ENCODE measurements around the gene FOXJ1. TPM values are rescaled to one million over a fixed set of nuclear protein-coding genes. Genes with fewer than 3 reads are reported as not detected.

FOXJ1 gene
- total RNA-seq, 1 experiment from 2014 or later, result 0.26 TPM

DNA sequence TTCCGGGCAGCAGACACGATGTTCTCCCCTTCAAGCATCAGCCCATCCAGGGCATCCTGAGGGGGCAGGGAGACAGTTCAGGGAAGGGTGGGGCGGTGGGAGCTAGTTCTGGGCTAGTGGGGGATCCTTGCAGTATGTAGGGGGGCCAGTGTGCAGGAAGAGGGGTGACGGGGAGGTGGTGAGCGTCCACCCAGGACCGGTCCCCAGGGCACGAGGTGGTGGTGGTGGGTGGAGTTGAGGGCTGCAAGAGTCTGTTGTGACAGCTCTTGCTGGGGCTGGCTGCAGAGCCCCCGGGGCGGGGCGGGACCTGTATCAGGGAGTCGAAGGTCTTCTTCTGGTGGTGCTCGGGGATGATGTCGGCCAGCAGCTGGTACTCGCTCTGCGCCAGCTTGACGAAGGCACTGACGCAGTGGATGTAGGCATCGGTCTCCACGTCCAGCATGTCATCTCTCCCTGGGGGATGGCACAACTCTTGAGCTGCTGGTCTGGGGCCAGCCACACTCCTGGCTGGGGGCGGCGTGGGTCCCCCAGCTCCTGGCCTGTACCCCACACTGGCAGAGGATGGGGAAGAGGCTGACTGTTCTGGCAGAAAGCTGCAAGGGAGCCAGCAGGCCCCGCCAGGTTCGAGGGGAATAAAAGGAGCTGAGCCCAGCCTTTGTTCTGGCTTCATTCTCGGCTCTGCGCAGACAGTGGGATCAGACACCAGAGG, 52.0 kb downstream of the FOXJ1 start:
- H3K36me3 ChIP-seq (ENCODE audit: low read depth, low read length), result peaks cover 66% of the 10 kb centered on the region
- POLR2A ChIA-PET (ENCODE audit: unreplicated experiment), result no interaction called here
- H3K9me3 ChIP-seq (ENCODE audit: low read length), result no peaks in the 10 kb centered on the region
- no TSS peak for BruUV-seq (replicated peaks)
- no peaks in the 10 kb centered on the region for H3K27me3 ChIP-seq (ENCODE audit: low read length)
- H3K4me2 ChIP-seq (ENCODE audit: low read length), result no peak overlapping the region
- intact Hi-C loops (cut with micrococcal nuclease), result no loop called here
- no peaks in the 10 kb centered on the region for H3K9me2 ChIP-seq (replicated peaks; ENCODE audit: low read length)
- H3F3A ChIP-seq (ENCODE audit: low read length, unreplicated experiment), result no peaks in the 10 kb centered on the region
- TF ChIP-seq EZH2 (IDR thresholded peaks at IDR 0.05; ENCODE audit: low read length, unreplicated experiment) (no peak), EZH2phosphoT487 (IDR thresholded peaks at IDR 0.05; ENCODE audit: borderline replicate concordance, low read length) (no peak)
- TF ChIP-seq, protein P1, sequence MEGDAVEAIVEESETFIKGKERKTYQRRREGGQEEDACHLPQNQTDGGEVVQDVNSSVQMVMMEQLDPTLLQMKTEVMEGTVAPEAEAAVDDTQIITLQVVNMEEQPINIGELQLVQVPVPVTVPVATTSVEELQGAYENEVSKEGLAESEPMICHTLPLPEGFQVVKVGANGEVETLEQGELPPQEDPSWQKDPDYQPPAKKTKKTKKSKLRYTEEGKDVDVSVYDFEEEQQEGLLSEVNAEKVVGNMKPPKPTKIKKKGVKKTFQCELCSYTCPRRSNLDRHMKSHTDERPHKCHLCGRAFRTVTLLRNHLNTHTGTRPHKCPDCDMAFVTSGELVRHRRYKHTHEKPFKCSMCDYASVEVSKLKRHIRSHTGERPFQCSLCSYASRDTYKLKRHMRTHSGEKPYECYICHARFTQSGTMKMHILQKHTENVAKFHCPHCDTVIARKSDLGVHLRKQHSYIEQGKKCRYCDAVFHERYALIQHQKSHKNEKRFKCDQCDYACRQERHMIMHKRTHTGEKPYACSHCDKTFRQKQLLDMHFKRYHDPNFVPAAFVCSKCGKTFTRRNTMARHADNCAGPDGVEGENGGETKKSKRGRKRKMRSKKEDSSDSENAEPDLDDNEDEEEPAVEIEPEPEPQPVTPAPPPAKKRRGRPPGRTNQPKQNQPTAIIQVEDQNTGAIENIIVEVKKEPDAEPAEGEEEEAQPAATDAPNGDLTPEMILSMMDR (conservative IDR thresholded peaks at IDR 0.05; ENCODE audit: low read depth, low read length), result no peak
- no peaks in the 10 kb centered on the region for H3K79me2 ChIP-seq (ENCODE audit: low read length)
- no peak for ATAC-seq
- no peak overlapping the region for H3K27ac ChIP-seq (ENCODE audit: low read length)
- H2AFZ ChIP-seq (ENCODE audit: low read length), result no peak overlapping the region
- H3K4me1 ChIP-seq (ENCODE audit: insufficient read depth, low read length), result no peaks in the 10 kb centered on the region
- no peaks in the 10 kb centered on the region for H4K20me1 ChIP-seq (ENCODE audit: low read length)
- no peak for DNase-seq
- H3K9ac ChIP-seq (ENCODE audit: low read length), result no peak overlapping the region
- CTCF ChIA-PET, result no interaction called here
- H3K4me3 ChIP-seq (ENCODE audit: low read length), result no peak overlapping the region

- no peaks in the 10 kb centered on the region for H3K79me2 ChIP-seq (ENCODE audit: low read length)
- no TSS peak for BruUV-seq (replicated peaks)
- no peak overlapping the region for H2AFZ ChIP-seq (ENCODE audit: low read length)
- H3K27me3 ChIP-seq (ENCODE audit: low read length), result no peaks in the 10 kb centered on the region
- H3K4me3 ChIP-seq (ENCODE audit: low read length), result no peak overlapping the region
- H3K9ac ChIP-seq (ENCODE audit: low read length), result no peak overlapping the region
- ATAC-seq, result peak; percentile 44; the same call in 1 of the 2 replicates
- no peak overlapping the region for H3K4me2 ChIP-seq (ENCODE audit: low read length)
- H3F3A ChIP-seq (ENCODE audit: low read length, unreplicated experiment), result no peaks in the 10 kb centered on the region
- H4K20me1 ChIP-seq (ENCODE audit: low read length), result no peaks in the 10 kb centered on the region
- no peak for DNase-seq
- H3K4me1 ChIP-seq (ENCODE audit: insufficient read depth, low read length), result no peaks in the 10 kb centered on the region
- no peaks in the 10 kb centered on the region for H3K9me2 ChIP-seq (replicated peaks; ENCODE audit: low read length)
- H3K27ac ChIP-seq (ENCODE audit: low read length), result no peak overlapping the region
- peaks cover 64% of the 10 kb centered on the region for H3K36me3 ChIP-seq (ENCODE audit: low read depth, low read length)
- POLR2A ChIA-PET (ENCODE audit: unreplicated experiment), result no interaction called here
- CTCF ChIA-PET, result no interaction called here
- intact Hi-C loops (cut with micrococcal nuclease), result no loop called here
- no peaks in the 10 kb centered on the region for H3K9me3 ChIP-seq (ENCODE audit: low read length)
- TF ChIP-seq, protein P1 (conservative IDR thresholded peaks at IDR 0.05; ENCODE audit: low read depth, low read length), result peak; percentile 31; the same call in 1 of the 2 replicates
- no peak for TF ChIP-seq EZH2 (IDR thresholded peaks at IDR 0.05; ENCODE audit: low read length, unreplicated experiment)
Observed at GRCh38 chr17:76088041-76088867, 52.8 kb downstream of the FOXJ1 start.

DNA sequence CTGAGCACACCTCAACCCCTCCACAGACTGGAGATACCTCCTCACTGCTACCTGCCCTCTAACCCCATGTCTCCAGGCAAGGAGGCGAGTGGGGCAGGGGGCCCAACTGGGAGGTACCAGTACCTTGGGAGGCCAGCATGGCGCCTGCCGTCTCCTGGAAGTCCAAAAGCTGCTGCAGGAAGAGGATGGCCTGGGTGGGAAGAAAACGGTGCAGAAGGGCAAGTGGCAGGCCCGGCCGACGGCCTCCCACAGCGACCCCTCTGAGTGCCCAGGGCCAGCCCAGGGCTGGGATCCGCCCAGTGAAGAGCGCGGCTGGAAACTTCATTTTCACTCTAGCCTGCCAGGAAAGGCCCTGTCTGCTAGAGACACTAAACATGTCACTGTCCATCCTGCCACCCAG, 53.5 kb downstream of the FOXJ1 start:
- no peak for TF ChIP-seq EZH2phosphoT487 (IDR thresholded peaks at IDR 0.05; ENCODE audit: borderline replicate concordance, low read length)
- TF ChIP-seq, protein P1 (conservative IDR thresholded peaks at IDR 0.05; ENCODE audit: low read depth, low read length), result no peak
- no peak for TF ChIP-seq EZH2 (IDR thresholded peaks at IDR 0.05; ENCODE audit: low read length, unreplicated experiment)
- Histone ChIP-seq H3K27ac (ENCODE audit: low read length) (no peak overlapping the region), H2AFZ (ENCODE audit: low read length) (no peak overlapping the region), H3K27me3 (ENCODE audit: low read length) (no peaks in the 10 kb centered on the region), H3K36me3 (ENCODE audit: low read depth, low read length) (peaks cover 64% of the 10 kb centered on the region), H3F3A (ENCODE audit: low read length, unreplicated experiment) (no peaks in the 10 kb centered on the region), H3K9me2 (replicated peaks; ENCODE audit: low read length) (no peaks in the 10 kb centered on the region), H3K4me3 (ENCODE audit: low read length) (no peak overlapping the region), H3K9ac (ENCODE audit: low read length) (no peak overlapping the region), H3K79me2 (ENCODE audit: low read length) (no peaks in the 10 kb centered on the region), H4K20me1 (ENCODE audit: low read length) (no peaks in the 10 kb centered on the region), H3K4me1 (ENCODE audit: insufficient read depth, low read length) (no peaks in the 10 kb centered on the region), H3K9me3 (ENCODE audit: low read length) (no peaks in the 10 kb centered on the region), H3K4me2 (ENCODE audit: low read length) (no peak overlapping the region)
- ChIA-PET POLR2A (ENCODE audit: unreplicated experiment) (no interaction called here), CTCF (no interaction called here)
- ATAC-seq (no peak), DNase-seq (no peak)
- BruUV-seq (replicated peaks), result no TSS peak
- intact Hi-C loops (cut with micrococcal nuclease), result no loop called here

Measured in PC-3 (cell line).